KOPT-K1 (cell line): ENCODE results near the gene DNM3.

Source experiments
- H3K27ac ChIP-seq: fragments of 200-600 bp; sonication (generic); 2 replicates; pipeline ENCODE4 v1.5.1; 2016; ENCODE audit warnings: antibody characterized with exemption, mild to moderate bottlenecking, low read depth, low read length; ENCODE audit not compliant: poor library complexity, severe bottlenecking
- H3K36me3 ChIP-seq: fragments of 200-600 bp; sonication (generic); 2 replicates; pipeline ENCODE4 v1.5.1; 2017; ENCODE audit warnings: antibody characterized with exemption, mild to moderate bottlenecking, low read length, moderate library complexity; ENCODE audit not compliant: insufficient read depth
- H3K9me3 ChIP-seq: fragments of 200-600 bp; sonication (generic); 2 replicates; pipeline ENCODE4 v1.5.1; 2017; ENCODE audit warnings: antibody characterized with exemption, low read length, mild to moderate bottlenecking; ENCODE audit not compliant: insufficient read depth, poor library complexity, severe bottlenecking

Gene DNM3

GRCh38 chr1:172397221-172397620 lies 555.9 kb downstream of the DNM3 start:
- no peak overlapping the region for H3K27ac ChIP-seq
- no peaks in the 10 kb centered on the region for H3K36me3 ChIP-seq

GRCh38 chr1:172397633-172398032 lies 556.3 kb downstream of the DNM3 start:
- Histone ChIP-seq H3K27ac (no peak overlapping the region), H3K9me3 (no peaks in the 10 kb centered on the region), H3K36me3 (no peaks in the 10 kb centered on the region)

More at GRCh38 chr1:172397221-172397620, 555.9 kb downstream of the DNM3 start:
- H3K9me3 ChIP-seq: no peaks in the 10 kb centered on the region

GRCh38 chr1:172398193-172398592 lies 556.9 kb downstream of the DNM3 start:
- no peaks in the 10 kb centered on the region for H3K9me3 ChIP-seq
- H3K27ac ChIP-seq: no peak overlapping the region
- H3K36me3 ChIP-seq: no peaks in the 10 kb centered on the region

GRCh38 chr1:172398970-172399755 lies 557.9 kb downstream of the DNM3 start:
- Histone ChIP-seq H3K36me3 (no peaks in the 10 kb centered on the region), H3K9me3 (no peaks in the 10 kb centered on the region), H3K27ac (no peak overlapping the region)

GRCh38 chr1:172399756-172400721 lies 558.7 kb downstream of the DNM3 start:
- Histone ChIP-seq H3K9me3 (no peaks in the 10 kb centered on the region), H3K36me3 (no peaks in the 10 kb centered on the region), H3K27ac (no peak overlapping the region)

- Histone ChIP-seq H3K9me3 (no peaks in the 10 kb centered on the region), H3K36me3 (no peaks in the 10 kb centered on the region), H3K27ac (no peak overlapping the region)
These were observed 559.4 kb downstream of the DNM3 start for GRCh38 chr1:172400722-172401105.

- H3K27ac ChIP-seq: no peak overlapping the region
- no peaks in the 10 kb centered on the region for H3K9me3 ChIP-seq
- no peaks in the 10 kb centered on the region for H3K36me3 ChIP-seq
These were observed 560.2 kb downstream of the DNM3 start for GRCh38 chr1:172401477-172401876.

GRCh38 chr1:172401892-172402291 lies 560.6 kb downstream of the DNM3 start:
- H3K36me3 ChIP-seq: no peaks in the 10 kb centered on the region
- H3K9me3 ChIP-seq: no peaks in the 10 kb centered on the region
- H3K27ac ChIP-seq: no peak overlapping the region

- no peak overlapping the region for H3K27ac ChIP-seq
- H3K9me3 ChIP-seq: no peaks in the 10 kb centered on the region
- no peaks in the 10 kb centered on the region for H3K36me3 ChIP-seq
These were observed 561.7 kb downstream of the DNM3 start for GRCh38 chr1:172402878-172403569.

- no peaks in the 10 kb centered on the region for H3K36me3 ChIP-seq
- no peaks in the 10 kb centered on the region for H3K9me3 ChIP-seq
- no peak overlapping the region for H3K27ac ChIP-seq
These were observed 562.8 kb downstream of the DNM3 start for GRCh38 chr1:172404121-172404520.

GRCh38 chr1:172405912-172406311 lies 564.6 kb downstream of the DNM3 start:
- H3K36me3 ChIP-seq: no peaks in the 10 kb centered on the region
- no peak overlapping the region for H3K27ac ChIP-seq
- no peaks in the 10 kb centered on the region for H3K9me3 ChIP-seq

GRCh38 chr1:172406968-172407367 lies 565.7 kb downstream of the DNM3 start:
- no peaks in the 10 kb centered on the region for H3K9me3 ChIP-seq
- no peak overlapping the region for H3K27ac ChIP-seq
- H3K36me3 ChIP-seq: no peaks in the 10 kb centered on the region

GRCh38 chr1:172408958-172409357 lies 567.7 kb downstream of the DNM3 start:
- H3K36me3 ChIP-seq: no peaks in the 10 kb centered on the region
- no peaks in the 10 kb centered on the region for H3K9me3 ChIP-seq
- H3K27ac ChIP-seq: no peak overlapping the region

GRCh38 chr1:172410027-172410426 lies 568.7 kb downstream of the DNM3 start:
- Histone ChIP-seq H3K27ac (no peak overlapping the region), H3K9me3 (no peaks in the 10 kb centered on the region), H3K36me3 (no peaks in the 10 kb centered on the region)

GRCh38 chr1:172411791-172412338 lies 570.6 kb downstream of the DNM3 start:
- Histone ChIP-seq H3K27ac (no peak overlapping the region), H3K9me3 (no peaks in the 10 kb centered on the region), H3K36me3 (no peaks in the 10 kb centered on the region)
